OCI-M1 (cell line): ENCODE results near the gene PEX14.

Source experiments
- DNase-seq: peaks from one replicate; lab custom pipeline; 2025; lab: John Stamatoyannopoulos, UW

PEX14 gene

DNA sequence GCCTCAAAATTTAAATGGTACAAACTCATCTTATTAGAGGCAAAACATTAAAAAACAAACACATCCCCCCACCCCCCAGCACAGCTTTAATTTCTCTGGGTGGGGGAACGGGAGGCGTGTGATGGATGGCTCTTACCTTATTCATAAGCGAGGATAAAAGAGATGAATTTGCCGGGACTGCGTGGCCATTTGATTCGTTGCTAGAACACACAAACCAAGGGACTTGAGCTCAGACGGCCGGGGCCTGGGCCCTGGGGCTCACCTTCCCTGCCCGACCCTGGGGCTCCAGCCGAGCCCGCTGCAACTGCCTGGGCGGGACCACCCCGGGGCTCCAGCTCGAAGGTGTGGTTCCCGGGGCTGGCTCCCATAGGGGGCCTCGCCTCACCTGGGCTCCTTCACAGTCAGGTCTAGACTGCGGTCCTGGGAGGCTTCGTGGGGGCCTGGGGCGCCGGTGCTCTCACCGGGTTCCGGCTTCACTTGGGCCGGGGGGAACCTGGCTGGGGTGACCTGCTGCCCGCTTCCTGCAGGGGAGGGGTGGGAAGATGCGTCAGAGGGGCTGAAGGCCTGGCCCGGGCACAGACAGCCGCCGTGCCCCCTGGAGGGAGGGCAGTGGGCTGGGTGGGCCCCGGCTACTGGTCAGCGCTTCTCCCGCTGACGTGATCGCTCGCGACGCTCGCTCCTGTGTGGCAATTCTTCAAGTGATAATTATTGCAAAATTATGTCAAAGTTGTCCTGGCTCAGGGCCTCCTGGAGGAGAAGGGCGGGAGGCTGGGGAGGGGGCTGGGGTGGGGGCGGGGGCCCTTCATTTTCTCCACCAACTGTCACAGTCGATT lies 176.0 kb downstream of the PEX14 start:
- no peak for DNase-seq

DNA sequence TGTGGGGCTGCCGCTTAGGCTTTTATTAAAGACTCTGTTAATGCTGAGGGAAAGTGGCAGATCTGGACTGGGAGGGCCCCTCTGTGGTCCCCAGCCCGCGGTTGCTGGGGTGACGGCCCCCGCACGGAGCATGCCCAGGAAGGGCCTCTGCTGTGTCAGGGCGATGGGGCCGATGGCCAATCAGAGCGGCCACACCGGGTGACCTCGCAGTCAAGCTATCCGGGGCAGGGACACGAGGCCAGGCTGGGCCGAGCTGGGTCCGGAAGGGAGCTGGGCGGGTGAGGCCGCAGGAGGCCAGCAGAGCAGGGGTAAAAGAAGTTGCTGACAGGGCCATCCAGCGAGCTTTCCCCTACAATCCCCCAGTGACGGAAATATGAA lies 176.6 kb downstream of the PEX14 start:
- no peak for DNase-seq

DNA sequence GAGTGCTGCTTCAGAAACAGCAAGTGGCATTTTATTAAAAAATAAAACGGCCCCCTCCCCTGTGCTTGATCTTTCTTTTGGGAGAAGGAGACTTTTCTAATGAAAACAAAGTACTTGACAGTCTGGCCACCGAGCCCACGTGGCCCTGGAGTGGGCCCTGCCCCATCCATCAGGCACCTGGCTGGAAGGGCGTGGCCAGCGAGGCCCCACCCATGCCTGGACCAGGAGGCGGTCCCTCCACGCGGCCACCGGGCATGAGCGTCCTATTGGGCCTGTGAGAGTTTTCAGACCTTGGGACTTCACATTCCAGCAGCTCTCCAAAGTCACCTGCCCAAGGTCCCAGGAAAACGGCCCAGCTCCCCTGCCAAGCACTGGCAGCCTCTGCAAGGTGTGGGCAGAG lies 177.0 kb downstream of the PEX14 start:
- DNase-seq, result no peak

DNA sequence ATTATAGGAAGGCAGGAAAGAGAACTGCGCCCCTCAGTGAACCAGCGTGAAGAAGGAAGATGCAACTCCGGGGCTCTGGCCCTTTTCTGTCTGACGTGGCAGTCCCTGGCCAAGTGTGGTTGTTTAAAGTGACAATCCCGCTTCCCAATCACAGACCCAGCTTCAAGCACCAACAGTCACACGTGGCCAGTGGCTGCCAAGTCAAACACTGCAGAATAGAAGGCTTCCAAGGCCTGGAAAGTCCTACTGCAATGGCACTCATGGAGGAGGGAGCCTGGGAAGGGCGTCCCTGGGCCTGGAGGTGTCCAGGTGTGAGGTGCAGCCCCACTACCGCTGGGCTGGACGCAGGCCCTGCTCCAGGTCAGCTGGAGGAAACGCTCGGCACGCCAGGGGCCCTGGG lies 177.9 kb downstream of the PEX14 start:
- DNase-seq, result no peak

DNA sequence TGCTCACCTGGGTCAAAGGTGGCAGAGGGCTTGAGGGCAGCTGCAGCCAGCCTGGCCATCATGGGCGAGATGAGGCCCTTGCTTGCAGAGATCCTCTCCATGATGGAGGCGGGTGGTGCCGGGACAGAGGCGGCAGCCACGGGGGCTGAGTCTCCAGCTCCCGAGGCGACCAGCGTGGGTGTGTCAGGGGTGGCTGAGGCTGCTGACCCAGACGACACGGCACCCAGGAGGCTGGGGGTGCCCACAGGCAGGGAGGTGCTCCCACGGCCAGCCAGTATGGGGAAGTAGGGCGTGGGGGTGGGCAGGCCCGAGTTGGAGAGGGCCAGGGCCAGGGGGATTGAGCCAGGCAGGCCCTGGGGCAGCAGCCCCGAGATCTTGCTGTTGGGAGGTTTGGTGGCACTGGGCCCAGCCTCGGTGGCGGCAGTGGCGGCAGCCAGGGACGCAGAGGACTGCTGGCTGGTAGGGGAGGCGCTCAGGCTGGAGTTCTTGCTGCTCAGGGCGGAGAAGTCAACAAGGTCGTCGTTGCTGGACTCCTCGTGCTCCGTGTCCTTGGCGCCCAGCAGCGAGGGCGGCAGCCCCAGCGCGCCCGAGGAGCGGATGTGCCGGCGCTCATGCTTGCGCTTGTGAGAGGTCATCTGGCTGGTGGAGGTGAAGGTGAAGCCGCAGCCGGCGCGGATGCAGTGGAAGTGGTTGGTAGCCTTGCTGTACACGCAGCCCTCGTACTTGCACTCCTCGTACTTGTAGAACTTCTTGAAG lies 178.8 kb downstream of the PEX14 start:
- no peak for DNase-seq

DNA sequence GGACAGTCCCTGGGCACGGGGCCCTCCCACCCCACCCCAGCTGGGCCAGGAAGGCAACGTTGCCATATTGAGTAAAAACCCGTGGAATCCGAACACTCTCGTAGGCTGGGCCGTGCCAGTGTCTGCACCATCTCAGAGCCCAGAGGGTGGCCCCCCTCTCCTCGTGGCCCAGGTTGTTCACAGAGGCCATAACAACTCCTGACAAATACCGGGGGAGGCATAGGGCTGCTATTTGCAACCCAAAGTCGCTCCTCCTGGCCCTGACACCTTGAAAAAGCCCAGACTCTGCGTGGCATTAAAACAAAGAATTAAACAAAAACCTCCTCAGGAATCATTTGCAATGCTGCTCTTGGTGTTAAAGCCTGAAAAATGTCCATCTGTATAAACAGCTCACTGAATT lies 180.3 kb downstream of the PEX14 start:
- no peak for DNase-seq

DNA sequence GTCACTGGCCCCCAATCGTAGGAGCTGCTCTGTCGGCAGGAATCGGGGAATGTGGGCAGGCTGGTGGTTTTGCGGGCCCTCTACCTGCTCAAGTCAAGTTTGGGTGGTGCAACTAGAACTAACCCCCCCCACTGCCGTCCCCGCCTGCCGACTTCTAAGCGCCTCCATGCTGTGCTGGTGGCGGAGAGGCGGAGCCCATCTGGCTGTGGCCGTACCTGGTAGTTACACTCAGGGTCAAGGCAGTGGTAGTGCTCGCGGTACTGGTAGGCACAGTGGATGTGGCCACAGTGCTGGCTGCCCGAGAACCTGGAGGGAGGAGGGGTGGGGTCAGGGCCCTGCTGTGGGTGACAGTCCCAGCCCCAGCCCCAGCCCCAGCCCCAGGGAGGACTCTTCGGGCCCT lies 181.7 kb downstream of the PEX14 start:
- DNase-seq, result no peak

DNA sequence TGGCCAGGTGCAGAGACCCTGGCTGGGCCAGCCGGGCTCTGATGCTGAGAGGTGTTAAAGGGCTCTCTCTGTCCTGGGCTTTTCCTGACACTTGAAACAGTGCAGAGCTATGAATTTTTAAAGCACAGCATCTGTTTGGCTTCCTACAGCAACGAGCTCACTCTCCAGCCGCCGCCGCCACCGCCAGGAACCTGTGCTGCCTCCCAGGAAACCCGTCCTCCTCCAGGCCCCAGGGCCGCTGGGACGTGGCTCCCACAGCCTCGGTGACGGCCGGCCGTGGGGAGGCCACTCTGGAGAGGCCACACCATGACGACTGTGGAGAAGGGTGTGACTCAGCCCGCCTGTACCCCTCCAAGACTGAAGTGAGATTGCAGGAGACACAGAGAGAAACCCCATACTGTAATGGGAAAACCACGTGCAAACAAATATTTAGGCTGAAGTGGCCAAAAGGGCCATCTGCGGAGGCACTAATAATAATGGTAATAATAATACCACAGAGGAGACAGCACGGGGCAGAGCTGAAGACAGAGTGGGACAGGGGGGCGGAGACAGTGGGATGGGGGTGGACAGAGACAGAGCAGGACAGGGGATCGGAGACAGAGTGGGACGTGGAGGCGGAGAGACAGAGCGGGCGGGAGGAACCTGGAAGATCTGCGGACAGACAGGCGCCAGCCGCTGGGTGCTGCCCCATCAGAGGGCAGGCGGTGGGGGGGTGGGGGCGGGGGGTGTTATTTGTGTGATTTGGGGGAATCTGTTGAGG lies 182.5 kb downstream of the PEX14 start:
- no peak for DNase-seq

DNA sequence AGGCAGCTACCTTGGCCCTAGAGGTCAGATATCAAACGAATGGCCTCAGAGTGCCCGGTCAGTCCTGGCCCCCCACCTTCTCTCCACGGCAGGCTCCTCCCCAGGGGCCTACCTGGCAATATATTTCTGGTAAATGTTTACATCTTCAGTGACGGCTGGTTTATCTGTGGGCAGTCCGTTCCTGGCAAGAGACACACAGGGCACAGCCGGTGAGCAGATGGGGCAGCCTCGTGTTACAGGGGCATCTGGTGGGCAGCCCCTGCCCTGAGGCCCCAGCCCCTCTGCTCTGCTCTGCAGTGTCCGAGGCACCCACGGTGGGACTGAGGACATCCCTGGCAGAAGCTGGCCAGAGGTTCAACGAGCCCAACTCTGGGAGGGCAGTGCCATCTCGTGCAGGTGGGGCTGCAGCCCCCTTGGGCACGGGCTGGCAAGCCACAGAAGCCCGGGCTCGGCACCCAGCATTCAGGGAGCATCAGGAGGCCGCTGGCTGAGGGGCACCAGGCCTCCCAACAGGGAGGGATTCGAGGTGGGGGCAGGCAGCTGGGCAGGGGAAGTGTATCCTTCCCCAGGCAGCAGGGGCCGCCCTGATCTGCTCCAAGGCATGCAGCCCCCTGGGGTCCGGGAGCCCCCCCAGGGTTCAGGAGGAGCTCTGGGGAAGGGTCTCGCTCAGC lies 183.8 kb downstream of the PEX14 start:
- no peak for DNase-seq

DNA sequence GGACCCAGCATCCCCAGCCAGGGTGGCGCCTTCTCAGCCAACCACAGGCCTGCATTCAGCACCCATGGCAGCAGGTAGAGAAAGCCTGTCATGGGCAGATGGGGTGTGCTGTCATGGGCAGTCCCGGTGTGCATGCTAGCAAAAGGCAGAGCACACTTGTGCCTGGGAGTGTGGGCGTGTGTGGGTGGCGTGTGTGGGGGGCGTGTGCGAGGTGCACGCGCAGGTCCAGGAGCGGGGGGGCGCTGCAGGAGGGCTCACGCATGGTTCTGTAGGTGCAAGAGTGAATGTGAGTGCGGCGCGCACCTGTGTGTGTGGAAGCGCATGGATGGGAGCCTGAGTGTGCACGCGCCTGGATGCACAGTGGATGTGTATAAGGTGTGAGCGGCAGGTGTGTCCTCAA lies 184.5 kb downstream of the PEX14 start:
- no peak for DNase-seq

DNA sequence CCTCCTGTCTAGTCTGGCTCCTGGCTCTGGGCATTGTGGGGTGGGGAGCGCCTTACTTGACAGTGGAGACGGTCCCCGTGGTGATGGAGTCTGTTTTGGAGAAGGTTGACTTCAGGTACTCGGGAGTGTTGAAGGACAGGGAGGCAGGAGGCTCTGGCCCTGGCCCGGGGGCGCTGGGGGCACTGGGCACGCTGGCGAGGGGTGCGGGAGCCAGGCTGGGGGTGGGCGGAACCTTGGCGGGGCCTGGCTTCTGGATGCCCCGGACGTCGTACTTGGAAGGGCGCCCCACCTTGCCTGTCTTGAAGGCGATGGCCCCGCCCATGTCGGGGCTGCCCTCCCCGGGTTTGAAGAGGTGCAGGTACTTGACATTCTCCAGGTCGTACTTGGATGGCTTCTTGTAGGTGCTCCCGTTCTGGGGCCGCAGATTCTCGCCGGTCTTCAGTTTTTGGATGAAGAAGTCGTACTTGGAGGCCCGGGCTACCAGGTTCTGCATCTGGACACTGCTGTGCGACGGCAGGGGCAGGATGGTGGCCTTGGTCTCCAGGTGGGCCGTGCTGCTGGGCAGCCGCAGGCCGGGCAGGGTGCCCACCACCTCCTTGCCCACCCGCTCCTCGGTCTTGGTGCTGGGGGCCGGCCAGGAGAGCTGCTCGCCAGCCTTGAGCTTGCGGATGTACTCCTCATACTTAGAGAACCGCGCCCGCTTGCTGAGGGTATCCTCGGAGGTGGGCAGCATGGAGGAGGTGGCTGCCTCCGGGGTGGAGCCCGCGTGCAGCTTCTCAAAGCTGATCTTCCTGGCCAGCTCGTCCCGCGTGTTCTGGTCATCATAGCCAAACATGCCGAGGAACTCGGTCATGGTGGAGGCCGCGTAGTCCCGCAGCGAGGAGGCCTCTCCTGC lies 185.1 kb downstream of the PEX14 start:
- no peak for DNase-seq

DNA sequence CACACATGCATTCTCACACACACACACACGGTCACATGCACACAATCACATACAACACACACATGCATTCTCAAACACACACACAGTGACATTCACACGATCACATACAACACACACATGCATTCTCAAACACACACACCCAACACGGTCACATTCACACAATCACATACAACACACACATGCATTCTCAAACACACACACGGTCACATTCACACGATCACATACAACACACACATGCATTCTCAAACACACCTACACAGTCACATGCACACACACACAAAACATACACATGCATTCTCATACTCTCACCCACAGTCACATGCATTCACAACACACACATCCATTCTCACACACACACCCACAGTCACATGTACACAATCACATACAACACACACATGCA lies 186.7 kb downstream of the PEX14 start:
- DNase-seq, result no peak

DNA sequence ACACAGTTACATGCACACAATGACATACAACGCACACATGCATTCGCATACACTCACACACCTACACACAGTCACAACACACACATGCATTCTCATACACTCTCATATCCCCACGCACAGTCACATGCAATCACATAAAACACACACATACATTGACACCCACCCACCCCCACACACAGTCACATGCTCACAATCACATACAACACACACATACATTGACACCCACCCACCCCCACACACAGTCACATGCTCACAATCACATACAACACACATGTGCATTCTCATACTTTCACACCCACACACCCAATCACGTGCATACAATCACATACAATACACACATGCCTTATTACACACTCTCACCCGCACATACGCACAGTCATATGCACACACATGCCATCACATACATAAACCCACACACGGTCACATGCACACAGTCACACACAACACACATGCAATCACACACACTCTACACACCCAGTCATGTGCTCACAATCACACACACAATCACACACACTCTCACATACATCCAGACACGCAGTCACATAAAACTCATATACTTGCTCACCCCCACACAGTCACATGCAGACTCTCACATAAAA lies 187.4 kb downstream of the PEX14 start:
- no peak for DNase-seq

DNA sequence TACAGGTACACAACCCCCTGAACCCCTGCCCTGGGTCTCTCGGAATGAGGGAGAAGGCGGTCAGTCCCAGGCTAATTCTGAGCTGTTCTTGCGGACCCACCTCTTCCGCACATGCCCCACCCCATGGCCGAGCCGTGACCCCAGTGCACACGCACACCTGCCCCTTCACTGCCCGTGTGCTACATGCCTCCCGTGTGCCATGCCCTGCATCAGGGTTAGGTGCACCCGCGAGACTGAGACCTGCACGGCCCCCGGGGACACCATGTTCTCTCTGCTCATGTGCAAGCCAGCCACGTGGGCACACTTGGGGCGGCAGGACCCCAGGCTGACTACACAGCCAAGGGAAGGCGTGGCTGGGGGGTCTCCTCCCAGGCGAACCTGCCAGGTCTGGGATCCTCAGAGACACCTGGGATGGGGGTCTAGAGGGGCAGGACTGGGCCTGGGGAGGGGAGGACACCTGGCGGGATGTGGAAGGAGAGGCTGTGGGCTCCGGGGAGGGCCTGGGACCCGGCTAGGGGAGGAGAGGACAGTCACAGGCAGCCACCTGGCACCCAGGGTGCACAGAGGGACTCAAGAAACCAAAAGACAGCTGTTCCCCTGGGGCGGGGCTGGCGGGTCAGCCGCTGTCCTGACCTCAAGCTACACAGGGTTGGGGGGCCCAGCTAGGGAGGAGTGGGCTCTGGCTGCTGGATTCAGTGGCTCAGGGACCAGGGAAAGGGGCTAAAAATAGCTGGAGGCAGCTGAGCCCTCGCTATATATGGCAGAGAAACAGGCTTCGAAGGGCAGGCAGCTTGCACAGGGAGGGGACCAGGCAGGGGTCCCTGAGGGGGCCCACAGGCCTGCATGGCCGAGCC lies 188.3 kb downstream of the PEX14 start:
- DNase-seq, result no peak

DNA sequence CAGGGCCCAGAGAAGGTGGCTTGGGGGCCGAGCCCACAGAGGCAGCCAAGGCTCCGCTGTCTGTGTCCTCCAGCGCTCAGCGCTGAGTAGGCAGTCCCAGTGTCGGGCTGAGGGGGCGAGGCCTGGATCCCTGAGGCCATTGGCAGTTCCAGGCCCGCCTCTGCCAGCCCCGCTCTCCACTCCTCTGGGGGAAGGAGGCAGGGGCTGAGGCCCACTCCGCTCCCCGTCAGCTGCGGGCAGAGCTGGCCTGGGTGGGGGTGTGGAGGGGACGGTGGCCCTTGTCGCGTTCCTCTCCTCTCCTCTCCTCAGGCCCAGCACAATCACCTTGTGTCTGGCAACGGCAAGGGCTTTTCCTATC lies 188.9 kb downstream of the PEX14 start:
- no peak for DNase-seq

DNA sequence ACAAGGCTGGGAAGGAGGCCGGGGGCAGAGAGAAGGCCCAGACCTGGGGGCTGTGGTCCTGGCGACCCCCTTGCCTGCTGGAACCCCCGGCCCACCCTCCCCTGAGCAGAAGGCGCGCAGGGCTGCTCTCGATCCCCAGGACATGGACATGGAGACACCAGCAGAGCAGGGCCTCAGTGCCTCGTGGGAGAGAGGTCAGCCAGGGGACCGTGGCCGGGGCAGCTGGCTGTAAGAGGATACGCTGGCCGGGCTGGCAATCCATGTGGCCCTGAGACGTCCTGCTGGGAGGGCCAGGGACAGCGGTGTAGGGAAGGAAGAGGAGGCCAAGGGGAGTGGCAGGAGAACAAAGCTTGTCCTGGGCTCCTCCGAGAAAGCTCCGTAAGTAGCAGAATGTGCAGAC lies 189.5 kb downstream of the PEX14 start:
- no peak for DNase-seq

DNA sequence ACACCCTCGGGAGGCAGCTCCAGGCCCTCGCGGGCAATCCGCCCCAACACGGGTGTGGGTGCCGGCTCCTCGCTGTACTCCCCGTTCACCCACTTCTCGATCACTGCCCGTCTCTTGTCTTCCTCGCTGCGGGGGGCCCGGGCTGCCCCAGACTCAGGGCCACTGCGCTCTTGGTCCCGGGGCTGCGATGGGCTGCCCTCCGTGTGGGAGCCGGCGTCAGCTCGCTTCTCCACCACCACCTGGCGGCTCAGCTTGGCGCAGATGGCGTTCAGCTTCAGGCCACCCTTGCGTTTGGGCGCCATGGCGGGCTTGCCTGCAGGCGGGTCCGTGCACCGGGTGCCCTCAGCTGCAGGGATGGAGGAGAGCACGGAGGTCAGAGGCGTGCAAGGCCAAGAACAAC lies 190.5 kb downstream of the PEX14 start:
- DNase-seq, result no peak

DNA sequence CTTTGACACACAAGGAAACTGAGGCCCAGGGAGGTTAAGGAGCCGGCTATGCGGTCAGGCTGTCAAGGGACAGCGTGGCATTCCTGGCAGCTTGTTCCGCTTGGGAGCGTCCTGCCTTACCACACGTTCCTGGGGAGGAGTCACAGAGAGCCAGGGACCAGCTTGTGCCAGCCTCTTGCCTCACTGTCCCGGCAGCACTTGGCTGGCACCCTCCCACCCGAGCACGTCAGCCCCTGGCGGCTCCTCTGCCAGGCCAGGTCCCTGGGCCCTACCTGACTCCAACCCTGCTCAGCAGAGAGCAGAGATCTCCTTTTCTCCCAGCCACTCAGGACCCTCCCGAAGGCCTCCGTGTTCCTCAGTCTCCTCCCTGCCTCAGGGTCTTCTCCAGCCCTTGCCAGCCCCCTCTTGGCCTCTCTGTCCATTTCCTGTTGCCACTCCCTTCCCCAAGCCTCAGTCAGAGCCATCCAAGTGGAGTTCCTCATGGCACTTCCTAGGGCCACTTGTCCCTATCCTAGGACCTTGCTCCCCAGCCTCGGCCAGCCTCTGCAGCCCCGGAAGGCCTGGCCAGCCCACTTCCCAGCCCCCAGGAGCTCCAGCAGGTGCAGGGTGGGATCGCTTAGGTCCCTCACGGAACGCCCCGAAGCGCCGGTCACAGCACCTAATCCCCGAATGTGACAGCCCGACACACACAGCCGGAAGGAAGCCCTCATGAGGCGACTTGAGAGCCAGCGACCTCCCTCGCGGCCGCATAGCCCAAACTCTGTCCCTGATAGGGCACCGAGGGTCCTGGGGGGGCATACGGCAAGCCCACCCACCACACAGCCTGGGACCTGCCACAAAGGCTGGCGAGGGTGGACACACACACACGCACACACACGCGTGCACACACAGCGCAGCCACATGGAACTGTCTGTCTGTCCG lies 191.4 kb downstream of the PEX14 start:
- DNase-seq, result no peak
